Endothelial cell (in vitro differentiated cells): ENCODE results near the gene DRD2. TPM values are rescaled to one million over a fixed set of nuclear protein-coding genes. Genes with fewer than 3 reads are reported as not detected.

ENCODE experiments used
- DNase-seq: peaks from one replicate; pipeline ENCODE4 v3.0.0; 2021; ENCODE audit warnings: low spot score
- H3K27ac Mint-ChIP-seq: one replicate; pipeline ENCODE4 v1.8.0; 2021; ENCODE audit warnings: mixed read lengths, inconsistent platforms; ENCODE audit not compliant: unreplicated experiment
- H3K27me3 Mint-ChIP-seq: one replicate; pipeline ENCODE4 v1.8.0; 2021; ENCODE audit warnings: mild to moderate bottlenecking, moderate library complexity, mixed read lengths, inconsistent platforms; ENCODE audit not compliant: unreplicated experiment
- H3K36me3 Mint-ChIP-seq: one replicate; pipeline ENCODE4 v1.8.0; 2021; ENCODE audit warnings: mild to moderate bottlenecking, low read depth, mixed read lengths, inconsistent platforms; ENCODE audit not compliant: unreplicated experiment
- H3K4me1 Mint-ChIP-seq: one replicate; pipeline ENCODE4 v1.8.0; 2021; ENCODE audit warnings: mild to moderate bottlenecking, mixed read lengths, inconsistent platforms; ENCODE audit not compliant: unreplicated experiment
- H3K4me3 Mint-ChIP-seq: one replicate; pipeline ENCODE4 v1.8.0; 2021; ENCODE audit warnings: mild to moderate bottlenecking, mixed read lengths, inconsistent platforms; ENCODE audit not compliant: unreplicated experiment
- H3K9me3 Mint-ChIP-seq: one replicate; pipeline ENCODE4 v1.8.0; 2021; ENCODE audit warnings: mixed read lengths, inconsistent platforms; ENCODE audit not compliant: unreplicated experiment
- total RNA-seq: library from RNA; stranded (reverse); fragmentation: NEBNext Ultra II Directional; extraction: Animal tissue kit (Norgen Biotek cat#: 25700); gene quantifications from one replicate; pipeline ENCODE4 v1.2.1, GENCODE V29; 2021; ENCODE audit not compliant: unreplicated experiment
- TF ChIP-seq, protein P1 (sequence below): fragments of 200-600 bp; sonication (generic); IDR thresholded peaks from one replicate; pipeline ENCODE4 v1.5.0; 2021; ENCODE audit warnings: antibody characterized with exemption; ENCODE audit not compliant: unreplicated experiment

DRD2 gene
- total RNA-seq, 1 donor from 2014 or later, result 1.3 TPM

DNA sequence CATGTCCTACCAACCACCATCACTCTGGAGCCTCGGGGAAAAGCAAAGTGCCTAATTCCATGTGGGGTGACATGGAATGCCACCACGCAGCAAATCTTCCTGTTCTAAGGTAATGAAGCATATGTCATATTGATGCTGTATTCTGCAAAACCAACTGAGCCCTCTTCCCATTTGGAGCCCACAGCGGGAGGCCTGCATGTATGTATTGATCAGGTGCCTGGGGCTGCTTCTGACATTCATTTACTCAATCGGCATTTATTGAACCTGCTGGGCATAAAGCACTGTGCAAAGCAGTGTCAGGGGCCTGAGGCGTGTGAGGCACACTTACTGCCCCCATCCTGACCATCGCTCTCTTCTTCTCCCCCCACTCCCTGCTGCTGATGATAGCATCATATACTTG lies 48.5 kb downstream of the DRD2 start:
- TF ChIP-seq, protein P1, sequence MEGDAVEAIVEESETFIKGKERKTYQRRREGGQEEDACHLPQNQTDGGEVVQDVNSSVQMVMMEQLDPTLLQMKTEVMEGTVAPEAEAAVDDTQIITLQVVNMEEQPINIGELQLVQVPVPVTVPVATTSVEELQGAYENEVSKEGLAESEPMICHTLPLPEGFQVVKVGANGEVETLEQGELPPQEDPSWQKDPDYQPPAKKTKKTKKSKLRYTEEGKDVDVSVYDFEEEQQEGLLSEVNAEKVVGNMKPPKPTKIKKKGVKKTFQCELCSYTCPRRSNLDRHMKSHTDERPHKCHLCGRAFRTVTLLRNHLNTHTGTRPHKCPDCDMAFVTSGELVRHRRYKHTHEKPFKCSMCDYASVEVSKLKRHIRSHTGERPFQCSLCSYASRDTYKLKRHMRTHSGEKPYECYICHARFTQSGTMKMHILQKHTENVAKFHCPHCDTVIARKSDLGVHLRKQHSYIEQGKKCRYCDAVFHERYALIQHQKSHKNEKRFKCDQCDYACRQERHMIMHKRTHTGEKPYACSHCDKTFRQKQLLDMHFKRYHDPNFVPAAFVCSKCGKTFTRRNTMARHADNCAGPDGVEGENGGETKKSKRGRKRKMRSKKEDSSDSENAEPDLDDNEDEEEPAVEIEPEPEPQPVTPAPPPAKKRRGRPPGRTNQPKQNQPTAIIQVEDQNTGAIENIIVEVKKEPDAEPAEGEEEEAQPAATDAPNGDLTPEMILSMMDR, result no peak
- Mint-ChIP-seq H3K36me3 (no peaks in the 10 kb centered on the region), H3K4me1 (peaks cover 4% of the 10 kb centered on the region), H3K27me3 (peaks cover 2% of the 10 kb centered on the region), H3K4me3 (no peak overlapping the region), H3K9me3 (no peaks in the 10 kb centered on the region), H3K27ac (no peak overlapping the region)
- DNase-seq, result no peak

DNA sequence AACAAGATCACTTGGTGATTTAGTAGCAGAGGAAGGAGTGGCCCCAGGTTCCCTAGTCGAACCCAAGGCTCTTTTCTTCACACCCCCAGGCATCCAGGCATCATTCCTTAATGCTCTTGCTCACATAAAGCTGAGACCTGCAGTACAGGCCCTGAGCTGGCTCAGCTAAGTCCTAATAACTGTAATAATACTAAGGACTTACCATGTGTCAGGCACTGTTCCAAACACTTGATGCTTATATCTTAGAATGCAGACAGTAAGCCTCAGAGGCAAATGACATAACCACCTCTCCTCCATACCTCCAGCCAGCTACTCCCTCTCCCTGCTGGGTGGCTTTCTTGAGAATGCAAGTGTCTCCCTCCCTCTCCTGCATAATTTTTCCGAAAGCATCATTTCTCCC lies 54.4 kb downstream of the DRD2 start:
- H3K9me3 Mint-ChIP-seq, result no peaks in the 10 kb centered on the region
- peaks cover 2% of the 10 kb centered on the region for H3K4me1 Mint-ChIP-seq
- no peak overlapping the region for H3K4me3 Mint-ChIP-seq

DNA sequence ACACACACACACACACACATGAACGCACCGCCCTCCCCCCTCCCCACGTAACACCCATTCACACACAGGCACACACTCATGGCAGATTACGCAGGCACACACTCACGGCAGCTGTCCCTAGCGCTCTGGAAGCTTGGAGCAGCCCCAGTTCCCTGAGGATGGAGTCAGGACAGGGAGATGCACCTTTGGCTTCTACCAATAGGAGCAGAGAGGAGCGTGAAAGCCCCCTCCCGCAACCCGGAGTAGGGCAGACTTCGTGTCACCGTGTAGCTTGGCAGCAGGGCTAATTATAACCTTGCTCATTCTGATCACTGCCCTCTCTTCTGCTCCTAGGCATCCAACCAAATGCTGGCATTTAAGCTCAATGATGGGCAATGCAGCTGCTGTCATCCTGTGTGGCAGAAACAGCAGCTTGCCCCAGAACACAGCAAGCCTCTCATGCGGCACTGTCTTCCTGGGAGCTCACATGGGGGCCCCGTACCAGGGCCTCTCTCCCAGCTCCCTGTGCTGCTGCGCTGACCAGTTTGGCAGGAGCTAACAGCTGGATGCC lies 55.7 kb downstream of the DRD2 start:
- no peak overlapping the region for H3K4me3 Mint-ChIP-seq
- no peak overlapping the region for H3K27ac Mint-ChIP-seq
- H3K9me3 Mint-ChIP-seq, result no peaks in the 10 kb centered on the region
- no peak for DNase-seq
- H3K4me1 Mint-ChIP-seq, result peaks cover 2% of the 10 kb centered on the region
- TF ChIP-seq, protein P1, result no peak
- peaks cover 1% of the 10 kb centered on the region for H3K27me3 Mint-ChIP-seq
- H3K36me3 Mint-ChIP-seq, result no peaks in the 10 kb centered on the region

More for the DNA sequence above, 54.4 kb downstream of the DRD2 start:
- peaks cover 1% of the 10 kb centered on the region for H3K27me3 Mint-ChIP-seq
- DNase-seq, result no peak
- H3K36me3 Mint-ChIP-seq, result no peaks in the 10 kb centered on the region
- H3K27ac Mint-ChIP-seq, result no peak overlapping the region
- TF ChIP-seq, protein P1, result no peak

DNA sequence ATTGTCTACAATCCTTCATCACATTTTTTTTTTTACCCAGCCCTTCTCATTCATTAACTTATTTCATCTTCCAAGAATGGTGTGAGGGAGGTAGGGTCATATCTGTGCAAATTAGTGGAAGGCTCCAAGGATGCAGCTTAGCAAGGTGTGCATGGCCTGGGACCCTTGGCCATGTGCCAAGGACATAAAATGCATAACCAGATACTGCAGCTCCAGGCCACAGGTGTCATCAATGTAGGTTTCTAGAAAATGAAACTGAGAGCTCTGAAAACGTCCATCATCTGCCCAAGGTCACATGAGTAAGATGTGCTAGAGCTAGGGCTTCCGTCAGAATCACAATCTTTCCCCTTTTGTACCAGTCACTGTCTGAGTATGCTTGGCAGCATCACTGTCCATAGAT lies 57.8 kb downstream of the DRD2 start:
- H3K27me3 Mint-ChIP-seq, result peaks cover 1% of the 10 kb centered on the region
- peaks cover 2% of the 10 kb centered on the region for H3K4me1 Mint-ChIP-seq
- H3K27ac Mint-ChIP-seq, result no peak overlapping the region
- no peak for DNase-seq
- H3K9me3 Mint-ChIP-seq, result no peaks in the 10 kb centered on the region
- H3K4me3 Mint-ChIP-seq, result no peak overlapping the region
- TF ChIP-seq, protein P1, result no peak
- H3K36me3 Mint-ChIP-seq, result no peaks in the 10 kb centered on the region

DNA sequence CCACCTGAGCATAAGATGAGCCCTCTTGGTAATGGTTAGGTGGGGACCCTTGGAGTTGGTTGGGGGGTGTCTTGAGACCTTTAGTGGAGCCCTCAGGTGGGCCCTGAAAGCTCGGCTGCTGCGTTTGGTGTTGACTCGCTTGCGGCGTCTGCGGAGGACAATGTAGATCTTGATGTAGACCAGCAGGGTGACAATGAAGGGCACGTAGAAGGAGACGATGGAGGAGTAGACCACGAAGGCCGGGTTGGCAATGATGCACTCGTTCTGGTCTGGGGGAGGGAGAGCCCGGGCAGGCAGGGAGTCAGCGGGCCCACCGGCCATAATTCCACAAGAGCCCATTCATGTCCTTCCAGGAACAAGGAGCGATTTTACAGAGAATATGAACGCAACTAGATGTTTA lies 59.9 kb downstream of the DRD2 start:
- TF ChIP-seq, protein P1, result no peak
- Mint-ChIP-seq H3K27me3 (no peaks in the 10 kb centered on the region), H3K4me3 (no peak overlapping the region), H3K9me3 (no peaks in the 10 kb centered on the region), H3K36me3 (no peaks in the 10 kb centered on the region), H3K27ac (no peak overlapping the region), H3K4me1 (peaks cover 2% of the 10 kb centered on the region)
- DNase-seq, result no peak
